Keratinocyte (primary cell): Measurements from ENCODE around the gene DAPK1. TPM values are rescaled to one million over a fixed set of nuclear protein-coding genes. Genes with fewer than 3 reads are reported as not detected.

Source experiments
- DNase-seq: peaks from one replicate; pipeline ENCODE4 v3.0.0-alpha.2; 2011; ENCODE audit warnings: low read depth, missing footprints, low spot score
- FAIRE-seq: peaks from 2 replicates; lab custom pipeline; 2011; peaks lifted over from hg19 to GRCh38; lab: Jason Lieb, UNC
- H2AFZ ChIP-seq: 2 replicates; pipeline ENCODE4 v1.6.0; 2012; ENCODE audit warnings: low read length, control low read depth, inconsistent platforms; ENCODE audit not compliant: control insufficient read depth
- H3K27ac ChIP-seq: 2 replicates; pipeline ENCODE4 v1.5.1; 2011; ENCODE audit warnings: low read length; ENCODE audit not compliant: control insufficient read depth, insufficient read depth
- H3K27me3 ChIP-seq: 3 replicates; pipeline ENCODE4 v1.6.0; 2011; ENCODE audit warnings: low read length; ENCODE audit not compliant: control insufficient read depth, insufficient read depth; ENCODE audit errors: extremely low read depth
- H3K36me3 ChIP-seq, 2 experiments: 2 replicates in 1 of 2; 3 replicates in 1 of 2; pipeline ENCODE4 v1.5.1; 2011; ENCODE audit warnings: low read length in 2 of 2, mild to moderate bottlenecking in 1 of 2; ENCODE audit not compliant: control insufficient read depth in 2 of 2, insufficient read depth in 2 of 2; ENCODE audit errors: extremely low read depth in 1 of 2
- H3K4me1 ChIP-seq: 3 replicates; pipeline ENCODE4 v1.5.1; 2011; ENCODE audit warnings: low read length; ENCODE audit not compliant: control insufficient read depth, insufficient read depth; ENCODE audit errors: extremely low read depth
- H3K4me2 ChIP-seq: 3 replicates; pipeline ENCODE4 v1.6.0; 2011; ENCODE audit warnings: low read depth, low read length; ENCODE audit not compliant: control insufficient read depth, insufficient read depth; ENCODE audit errors: extremely low read depth
- H3K4me3 ChIP-seq, 3 experiments: fragments of 200-600 bp in 1 of 3; sonication (generic) in 1 of 3; 2 replicates in 2 of 3; 3 replicates in 1 of 3; pipeline ENCODE4 v1.5.1; 2011 to 2016; ENCODE audit warnings: low read length in 3 of 3, mild to moderate bottlenecking in 3 of 3, control low read depth in 2 of 3, inconsistent platforms in 1 of 3, low read depth in 1 of 3, mixed read lengths in 1 of 3, mixed run types in 1 of 3, moderate library complexity in 1 of 3; ENCODE audit not compliant: control insufficient read depth in 2 of 3, insufficient read depth in 2 of 3; ENCODE audit errors: extremely low read depth in 1 of 3
- H3K79me2 ChIP-seq: 2 replicates; pipeline ENCODE4 v1.6.0; 2012; ENCODE audit warnings: low read length; ENCODE audit not compliant: control insufficient read depth, insufficient read depth
- H3K9ac ChIP-seq: 3 replicates; pipeline ENCODE4 v1.6.0; 2011; ENCODE audit warnings: low read length; ENCODE audit not compliant: control insufficient read depth, insufficient read depth; ENCODE audit errors: extremely low read depth
- H3K9me1 ChIP-seq: 3 replicates; pipeline ENCODE4 v1.6.0; 2011; ENCODE audit warnings: low read length; ENCODE audit not compliant: control insufficient read depth, insufficient read depth; ENCODE audit errors: extremely low read depth
- H3K9me3 ChIP-seq: 2 replicates; pipeline ENCODE4 v1.5.1; 2012; ENCODE audit warnings: low read depth, low read length; ENCODE audit not compliant: control insufficient read depth
- H4K20me1 ChIP-seq: 3 replicates; pipeline ENCODE4 v1.6.0; 2011; ENCODE audit warnings: low read length; ENCODE audit not compliant: control insufficient read depth, insufficient read depth; ENCODE audit errors: extremely low read depth
- CTCF ChIP-seq, 3 experiments: IDR thresholded peaks in 1 of 3; conservative IDR thresholded peaks in 1 of 3; optimal IDR thresholded peaks in 1 of 3; 2 replicates in 2 of 3; 3 replicates in 1 of 3; pipeline versions ENCODE3 to v1.5.1; 2011; ENCODE audit warnings: low read length in 3 of 3, mild to moderate bottlenecking in 3 of 3, moderate library complexity in 2 of 3, control low read depth in 1 of 3, inconsistent platforms in 1 of 3; ENCODE audit not compliant: insufficient read depth in 2 of 3; ENCODE audit errors: extremely low read depth in 1 of 3
- EZH2 ChIP-seq: IDR thresholded peaks from one replicate; pipeline ENCODE4 v1.6.1; 2012; ENCODE audit warnings: inconsistent platforms, mild to moderate bottlenecking, low read length, moderate library complexity
- dilution Hi-C: fragments of 300-500 bp; cut with MboI; formaldehyde crosslinking; loops from one replicate; pipeline ENCODE4 v1.7.0; 2020; ENCODE audit warnings: low sequenced_read_pairs; ENCODE audit not compliant: extremely low pct_ligation_motif_present
- polyA plus RNA-seq, 5 experiments: library from polyadenylated mRNA; depleted of rRNA in 3 of 5; stranded (reverse) in 3 of 5; stranded (forward) in 1 of 5; unstranded in 1 of 5; fragments of >200 nt; gene quantifications; 1 replicate in 1 of 5; 2 replicates in 3 of 5; 3 replicates in 1 of 5; pipeline versions ENCODE4 v1.2.1 to v1.2.3, GENCODE V29; 2011 to 2012; ENCODE audit warnings: missing spikeins in 2 of 5, low read depth in 1 of 5, low replicate concordance in 1 of 5

Gene DAPK1
- polyA plus RNA-seq, 1 donor (not counting 4 experiments of a cell fraction or from before 2014, with no cell fraction given) = 2.8 TPM

- Histone ChIP-seq H3K4me2 (no peak overlapping the region), H3K9ac (no peak overlapping the region), H3K4me3 (no peak overlapping the region), H3K4me1 (no peaks in the 10 kb centered on the region), H3K9me3 (no peaks in the 10 kb centered on the region), H3K27me3 (no peaks in the 10 kb centered on the region), H4K20me1 (no peaks in the 10 kb centered on the region), H3K27ac (no peak overlapping the region), H3K9me1 (no peaks in the 10 kb centered on the region), H3K36me3 (no peaks in the 10 kb centered on the region), H2AFZ (no peak overlapping the region), H3K79me2 (no peaks in the 10 kb centered on the region)
- no peak for FAIRE-seq
- no peak for TF ChIP-seq CTCF (optimal IDR thresholded peaks at IDR 0.05 in 1 of 3, IDR thresholded peaks at IDR 0.05 in 1 of 3, conservative IDR thresholded peaks at IDR 0.05 in 1 of 3; ENCODE audit: extremely low read depth in 1 of 3, insufficient read depth in 2 of 3, low read length in 3 of 3)
- no peak for TF ChIP-seq EZH2
- dilution Hi-C loops = no loop called here
- no peak for DNase-seq
These were observed 17.9 kb upstream of the DAPK1 start for GRCh38 chr9:87479801-87480201.

GRCh38 chr9:87481890-87482855 is 15.5 kb upstream of the DAPK1 start:
- Histone ChIP-seq H3K79me2 (no peaks in the 10 kb centered on the region), H4K20me1 (no peaks in the 10 kb centered on the region), H3K27me3 (no peaks in the 10 kb centered on the region), H3K9ac (no peak overlapping the region), H3K36me3 (no peaks in the 10 kb centered on the region), H3K9me3 (no peaks in the 10 kb centered on the region), H3K4me3 (no peak overlapping the region), H2AFZ (no peak overlapping the region), H3K27ac (no peak overlapping the region), H3K4me2 (no peak overlapping the region), H3K9me1 (no peaks in the 10 kb centered on the region), H3K4me1 (no peaks in the 10 kb centered on the region)
- FAIRE-seq (no peak), DNase-seq (no peak)
- TF ChIP-seq EZH2 = no peak
- TF ChIP-seq CTCF (optimal IDR thresholded peaks at IDR 0.05 in 1 of 3, IDR thresholded peaks at IDR 0.05 in 1 of 3, conservative IDR thresholded peaks at IDR 0.05 in 1 of 3; ENCODE audit: extremely low read depth in 1 of 3, insufficient read depth in 2 of 3, low read length in 3 of 3) = no peak
- dilution Hi-C loops = no loop called here
